Keratinocyte (primary cell): ENCODE data around the gene CACNA1F. TPM values are rescaled to one million over a fixed set of nuclear protein-coding genes. Genes with fewer than 3 reads are reported as not detected.

Source experiments
- DNase-seq: peaks from one replicate; pipeline ENCODE4 v3.0.0-alpha.2; 2011; ENCODE audit warnings: low read depth, missing footprints, low spot score
- FAIRE-seq: peaks from 2 replicates; lab custom pipeline; 2011; peaks lifted over from hg19 to GRCh38; lab: Jason Lieb, UNC
- H2AFZ ChIP-seq: 2 replicates; pipeline ENCODE4 v1.6.0; 2012; ENCODE audit warnings: low read length, control low read depth, inconsistent platforms; ENCODE audit not compliant: control insufficient read depth
- H3K27ac ChIP-seq: 2 replicates; pipeline ENCODE4 v1.5.1; 2011; ENCODE audit warnings: low read length; ENCODE audit not compliant: control insufficient read depth, insufficient read depth
- H3K27me3 ChIP-seq: 3 replicates; pipeline ENCODE4 v1.6.0; 2011; ENCODE audit warnings: low read length; ENCODE audit not compliant: control insufficient read depth, insufficient read depth; ENCODE audit errors: extremely low read depth
- H3K36me3 ChIP-seq, 2 experiments: 2 replicates in 1 of 2; 3 replicates in 1 of 2; pipeline ENCODE4 v1.5.1; 2011; ENCODE audit warnings: low read length in 2 of 2, mild to moderate bottlenecking in 1 of 2; ENCODE audit not compliant: control insufficient read depth in 2 of 2, insufficient read depth in 2 of 2; ENCODE audit errors: extremely low read depth in 1 of 2
- H3K4me1 ChIP-seq: 3 replicates; pipeline ENCODE4 v1.5.1; 2011; ENCODE audit warnings: low read length; ENCODE audit not compliant: control insufficient read depth, insufficient read depth; ENCODE audit errors: extremely low read depth
- H3K4me2 ChIP-seq: 3 replicates; pipeline ENCODE4 v1.6.0; 2011; ENCODE audit warnings: low read depth, low read length; ENCODE audit not compliant: control insufficient read depth, insufficient read depth; ENCODE audit errors: extremely low read depth
- H3K4me3 ChIP-seq, 3 experiments: fragments of 200-600 bp in 1 of 3; sonication (generic) in 1 of 3; 2 replicates in 2 of 3; 3 replicates in 1 of 3; pipeline ENCODE4 v1.5.1; 2011 to 2016; ENCODE audit warnings: low read length in 3 of 3, mild to moderate bottlenecking in 3 of 3, control low read depth in 2 of 3, inconsistent platforms in 1 of 3, low read depth in 1 of 3, mixed read lengths in 1 of 3, mixed run types in 1 of 3, moderate library complexity in 1 of 3; ENCODE audit not compliant: control insufficient read depth in 2 of 3, insufficient read depth in 2 of 3; ENCODE audit errors: extremely low read depth in 1 of 3
- H3K79me2 ChIP-seq: 2 replicates; pipeline ENCODE4 v1.6.0; 2012; ENCODE audit warnings: low read length; ENCODE audit not compliant: control insufficient read depth, insufficient read depth
- H3K9ac ChIP-seq: 3 replicates; pipeline ENCODE4 v1.6.0; 2011; ENCODE audit warnings: low read length; ENCODE audit not compliant: control insufficient read depth, insufficient read depth; ENCODE audit errors: extremely low read depth
- H3K9me1 ChIP-seq: 3 replicates; pipeline ENCODE4 v1.6.0; 2011; ENCODE audit warnings: low read length; ENCODE audit not compliant: control insufficient read depth, insufficient read depth; ENCODE audit errors: extremely low read depth
- H3K9me3 ChIP-seq: 2 replicates; pipeline ENCODE4 v1.5.1; 2012; ENCODE audit warnings: low read depth, low read length; ENCODE audit not compliant: control insufficient read depth
- H4K20me1 ChIP-seq: 3 replicates; pipeline ENCODE4 v1.6.0; 2011; ENCODE audit warnings: low read length; ENCODE audit not compliant: control insufficient read depth, insufficient read depth; ENCODE audit errors: extremely low read depth
- CTCF ChIP-seq, 3 experiments: IDR thresholded peaks in 1 of 3; conservative IDR thresholded peaks in 1 of 3; optimal IDR thresholded peaks in 1 of 3; 2 replicates in 2 of 3; 3 replicates in 1 of 3; pipeline versions ENCODE3 to v1.5.1; 2011; ENCODE audit warnings: low read length in 3 of 3, mild to moderate bottlenecking in 3 of 3, moderate library complexity in 2 of 3, control low read depth in 1 of 3, inconsistent platforms in 1 of 3; ENCODE audit not compliant: insufficient read depth in 2 of 3; ENCODE audit errors: extremely low read depth in 1 of 3
- EZH2 ChIP-seq: IDR thresholded peaks from one replicate; pipeline ENCODE4 v1.6.1; 2012; ENCODE audit warnings: inconsistent platforms, mild to moderate bottlenecking, low read length, moderate library complexity
- dilution Hi-C: fragments of 300-500 bp; cut with MboI; formaldehyde crosslinking; loops from one replicate; pipeline ENCODE4 v1.7.0; 2020; ENCODE audit warnings: low sequenced_read_pairs; ENCODE audit not compliant: extremely low pct_ligation_motif_present
- polyA plus RNA-seq, 5 experiments: library from polyadenylated mRNA; depleted of rRNA in 3 of 5; stranded (reverse) in 3 of 5; stranded (forward) in 1 of 5; unstranded in 1 of 5; fragments of >200 nt; gene quantifications; 1 replicate in 1 of 5; 2 replicates in 3 of 5; 3 replicates in 1 of 5; pipeline versions ENCODE4 v1.2.1 to v1.2.3, GENCODE V29; 2011 to 2012; ENCODE audit warnings: missing spikeins in 2 of 5, low read depth in 1 of 5, low replicate concordance in 1 of 5

The CACNA1F gene
- polyA plus RNA-seq, 1 donor (not counting 4 experiments of a cell fraction or from before 2014, with no cell fraction given), result not detected

GRCh38 chrX:49228185-49228584 is 5.0 kb downstream of the CACNA1F start:
- DNase-seq (no peak), FAIRE-seq (no peak)
- dilution Hi-C loops, result no loop called here
- Histone ChIP-seq H3K9me1 (no peaks in the 10 kb centered on the region), H3K9ac (no peak overlapping the region), H3K27ac (no peak overlapping the region), H3K4me3 (no peak overlapping the region), H4K20me1 (no peaks in the 10 kb centered on the region), H3K79me2 (no peaks in the 10 kb centered on the region), H3K36me3 (no peaks in the 10 kb centered on the region), H3K27me3 (no peaks in the 10 kb centered on the region), H2AFZ (no peak overlapping the region), H3K9me3 (no peaks in the 10 kb centered on the region), H3K4me2 (no peak overlapping the region), H3K4me1 (no peaks in the 10 kb centered on the region)
- TF ChIP-seq CTCF (optimal IDR thresholded peaks at IDR 0.05 in 1 of 3, IDR thresholded peaks at IDR 0.05 in 1 of 3, conservative IDR thresholded peaks at IDR 0.05 in 1 of 3; ENCODE audit: extremely low read depth in 1 of 3, insufficient read depth in 2 of 3, low read length in 3 of 3) (no peak), EZH2 (no peak)

- Histone ChIP-seq H3K4me3 (no peak overlapping the region), H3K27ac (no peak overlapping the region), H3K9me1 (no peaks in the 10 kb centered on the region), H3K27me3 (no peaks in the 10 kb centered on the region), H2AFZ (no peak overlapping the region), H3K9ac (no peak overlapping the region), H3K36me3 (no peaks in the 10 kb centered on the region), H3K4me2 (no peak overlapping the region), H3K79me2 (no peaks in the 10 kb centered on the region), H4K20me1 (no peaks in the 10 kb centered on the region), H3K4me1 (no peaks in the 10 kb centered on the region), H3K9me3 (no peaks in the 10 kb centered on the region)
- dilution Hi-C loops, result no loop called here
- TF ChIP-seq CTCF (optimal IDR thresholded peaks at IDR 0.05 in 1 of 3, IDR thresholded peaks at IDR 0.05 in 1 of 3, conservative IDR thresholded peaks at IDR 0.05 in 1 of 3; ENCODE audit: extremely low read depth in 1 of 3, insufficient read depth in 2 of 3, low read length in 3 of 3) (no peak), EZH2 (no peak)
- DNase-seq (no peak), FAIRE-seq (no peak)
Observed at GRCh38 chrX:49227726-49228125, 5.4 kb downstream of the CACNA1F start.
